SU-DHL-6 (cell line): ENCODE measurements around the gene TAF15.

ENCODE experiments used
- EZH2phosphoT487 ChIP-seq: fragments of 200-600 bp; sonication (generic), shearing (Covaris generic); conservative IDR thresholded peaks from 2 replicates; pipeline ENCODE4 v1.6.1; 2018; ENCODE audit warnings: mild to moderate bottlenecking, antibody characterized with exemption, low read length, moderate library complexity, mixed read lengths
- TF ChIP-seq, protein P1 (sequence below): fragments of 200-600 bp; sonication (generic); IDR thresholded peaks from one replicate; pipeline ENCODE4 v1.5.1; 2017; ENCODE audit warnings: antibody characterized with exemption, mild to moderate bottlenecking, low read length, moderate library complexity; ENCODE audit not compliant: insufficient read depth, poor library complexity, severe bottlenecking

DNA sequence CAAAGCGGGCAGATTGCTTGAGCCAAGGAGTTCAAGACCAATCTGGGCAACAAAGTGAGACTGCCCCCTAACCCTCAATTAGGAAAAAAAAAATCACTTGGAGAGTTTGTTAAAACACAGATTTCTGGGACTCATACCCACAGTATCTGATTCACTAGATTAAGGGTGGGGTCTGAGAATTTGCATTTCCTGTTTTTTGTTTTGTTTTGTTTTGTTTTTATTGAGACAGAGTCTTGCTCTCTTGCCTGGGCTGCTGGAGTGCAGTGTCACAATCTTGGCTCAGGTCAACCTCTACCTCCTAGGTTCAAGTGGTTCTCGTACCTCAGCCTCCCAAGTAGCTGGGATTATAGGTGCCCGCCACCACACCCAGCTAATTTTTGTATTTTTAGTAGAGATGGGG, 58.3 kb downstream of the TAF15 start:
- TF ChIP-seq, protein P1, sequence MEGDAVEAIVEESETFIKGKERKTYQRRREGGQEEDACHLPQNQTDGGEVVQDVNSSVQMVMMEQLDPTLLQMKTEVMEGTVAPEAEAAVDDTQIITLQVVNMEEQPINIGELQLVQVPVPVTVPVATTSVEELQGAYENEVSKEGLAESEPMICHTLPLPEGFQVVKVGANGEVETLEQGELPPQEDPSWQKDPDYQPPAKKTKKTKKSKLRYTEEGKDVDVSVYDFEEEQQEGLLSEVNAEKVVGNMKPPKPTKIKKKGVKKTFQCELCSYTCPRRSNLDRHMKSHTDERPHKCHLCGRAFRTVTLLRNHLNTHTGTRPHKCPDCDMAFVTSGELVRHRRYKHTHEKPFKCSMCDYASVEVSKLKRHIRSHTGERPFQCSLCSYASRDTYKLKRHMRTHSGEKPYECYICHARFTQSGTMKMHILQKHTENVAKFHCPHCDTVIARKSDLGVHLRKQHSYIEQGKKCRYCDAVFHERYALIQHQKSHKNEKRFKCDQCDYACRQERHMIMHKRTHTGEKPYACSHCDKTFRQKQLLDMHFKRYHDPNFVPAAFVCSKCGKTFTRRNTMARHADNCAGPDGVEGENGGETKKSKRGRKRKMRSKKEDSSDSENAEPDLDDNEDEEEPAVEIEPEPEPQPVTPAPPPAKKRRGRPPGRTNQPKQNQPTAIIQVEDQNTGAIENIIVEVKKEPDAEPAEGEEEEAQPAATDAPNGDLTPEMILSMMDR = no peak
- TF ChIP-seq EZH2phosphoT487 = no peak
